OCI-M1 (cell line): ENCODE measurements around the gene CAD.
A peak's percentile ranks its signal among the peaks of the same experiment; 100 is the strongest.
"Not testable (repeated sequence)": the region's sequence is repeated elsewhere in the genome, so short reads cannot be mapped to it uniquely, and the experiment has no call there.

Experiments
- DNase-seq: peaks from one replicate; lab custom pipeline; 2025; lab: John Stamatoyannopoulos, UW

CAD gene

DNA sequence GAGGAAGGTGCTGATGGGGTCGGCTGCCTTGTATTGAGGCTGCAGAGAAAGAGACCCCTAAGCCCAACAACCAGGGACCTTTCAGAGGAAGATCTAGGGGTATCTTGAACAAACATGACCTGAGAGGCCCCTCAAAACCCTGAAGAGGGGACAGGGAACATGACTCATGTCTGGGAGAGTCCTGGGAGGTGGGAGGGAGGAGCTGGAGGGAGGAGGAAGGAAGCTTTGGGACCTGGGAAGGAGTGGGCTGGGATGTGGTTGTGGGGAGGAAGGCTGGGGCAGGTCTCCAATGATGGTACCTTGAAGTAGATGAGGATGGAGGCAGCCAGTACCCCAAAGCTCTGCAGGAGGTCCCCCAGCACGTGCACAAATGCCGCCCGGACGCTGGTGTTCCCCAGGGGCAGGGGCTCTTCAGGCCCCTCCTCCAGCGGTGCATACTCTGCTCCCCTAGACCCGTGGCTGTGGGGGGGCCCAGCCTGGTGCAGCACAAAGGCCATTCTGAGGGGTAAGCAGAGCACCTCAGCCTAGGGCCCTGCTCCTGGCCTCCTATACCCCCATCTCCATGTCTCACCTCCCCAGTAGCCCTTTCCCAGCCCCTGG, 39.8 kb downstream of the CAD start:
- no peak for DNase-seq

DNA sequence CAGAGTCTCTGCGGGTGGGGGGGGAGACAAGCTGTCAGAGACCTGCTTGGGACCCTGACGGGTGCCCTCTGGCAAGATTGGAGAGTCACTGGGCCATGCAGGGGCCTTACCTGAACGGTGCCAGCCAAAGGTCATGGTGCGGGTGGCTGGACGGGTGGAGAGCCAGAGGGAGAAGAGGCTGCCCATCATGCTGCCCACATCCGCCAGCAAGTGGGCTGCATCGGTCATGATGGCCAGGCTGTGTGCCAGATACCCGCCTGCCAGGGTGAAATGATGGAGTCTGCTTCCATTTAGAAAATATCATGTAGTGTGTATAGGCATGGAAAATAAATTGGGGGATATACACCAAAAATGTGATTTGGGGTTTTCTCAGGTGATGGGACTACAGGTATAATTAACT, 40.9 kb downstream of the CAD start:
- DNase-seq, result no peak

DNA sequence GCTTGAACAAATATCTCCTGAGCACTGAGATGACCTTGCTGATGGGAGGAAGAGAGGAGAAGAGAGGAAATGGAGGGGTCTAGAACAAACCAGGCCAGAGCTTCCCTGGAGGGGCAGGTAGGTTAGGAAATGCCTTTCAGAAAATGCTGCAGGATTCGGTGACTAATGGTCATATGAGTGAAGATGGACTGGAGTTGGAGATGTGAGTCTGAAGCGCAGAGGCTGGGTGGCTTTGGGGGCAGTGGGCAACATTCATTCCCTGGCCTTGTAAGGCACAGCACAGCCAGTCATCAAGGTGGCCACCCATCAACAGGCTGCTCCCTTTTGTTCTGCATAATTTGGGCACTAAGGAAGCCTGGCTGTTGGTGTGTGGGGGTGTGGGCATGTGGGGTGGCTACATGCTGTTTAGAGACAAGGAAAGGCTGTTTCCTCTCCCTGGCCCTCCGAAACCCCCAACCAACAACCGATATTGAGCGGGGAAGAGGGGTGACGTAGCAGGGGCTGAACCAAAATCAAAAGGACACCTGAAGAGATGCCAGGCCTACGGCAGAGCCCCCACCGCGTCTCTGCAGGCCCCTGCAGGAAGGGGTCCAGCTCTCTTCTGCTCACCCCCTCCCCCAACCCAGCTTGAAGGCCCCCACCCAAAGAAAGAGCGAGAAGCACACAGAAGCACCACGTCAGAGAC, 44.2 kb downstream of the CAD start:
- no peak for DNase-seq

DNA sequence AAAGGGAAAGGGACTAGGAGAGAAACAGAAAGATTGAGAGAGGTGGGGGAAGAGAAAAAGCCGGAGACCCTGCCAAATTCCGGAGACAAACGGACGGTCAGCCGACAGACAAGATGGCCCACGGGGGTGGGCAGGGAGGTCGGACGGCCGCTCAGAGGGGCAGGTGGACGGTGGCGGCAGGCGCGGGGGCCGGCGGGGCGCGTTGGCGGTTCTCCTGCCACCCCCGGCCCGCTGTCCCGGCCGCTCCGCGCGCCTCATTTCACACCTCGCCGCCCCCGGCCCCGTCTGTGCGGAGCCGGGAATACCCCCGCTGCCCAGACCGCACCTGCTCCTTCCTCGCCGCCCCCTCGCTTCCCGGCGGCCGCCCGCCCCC, 44.7 kb downstream of the CAD start:
- no peak for DNase-seq

DNA sequence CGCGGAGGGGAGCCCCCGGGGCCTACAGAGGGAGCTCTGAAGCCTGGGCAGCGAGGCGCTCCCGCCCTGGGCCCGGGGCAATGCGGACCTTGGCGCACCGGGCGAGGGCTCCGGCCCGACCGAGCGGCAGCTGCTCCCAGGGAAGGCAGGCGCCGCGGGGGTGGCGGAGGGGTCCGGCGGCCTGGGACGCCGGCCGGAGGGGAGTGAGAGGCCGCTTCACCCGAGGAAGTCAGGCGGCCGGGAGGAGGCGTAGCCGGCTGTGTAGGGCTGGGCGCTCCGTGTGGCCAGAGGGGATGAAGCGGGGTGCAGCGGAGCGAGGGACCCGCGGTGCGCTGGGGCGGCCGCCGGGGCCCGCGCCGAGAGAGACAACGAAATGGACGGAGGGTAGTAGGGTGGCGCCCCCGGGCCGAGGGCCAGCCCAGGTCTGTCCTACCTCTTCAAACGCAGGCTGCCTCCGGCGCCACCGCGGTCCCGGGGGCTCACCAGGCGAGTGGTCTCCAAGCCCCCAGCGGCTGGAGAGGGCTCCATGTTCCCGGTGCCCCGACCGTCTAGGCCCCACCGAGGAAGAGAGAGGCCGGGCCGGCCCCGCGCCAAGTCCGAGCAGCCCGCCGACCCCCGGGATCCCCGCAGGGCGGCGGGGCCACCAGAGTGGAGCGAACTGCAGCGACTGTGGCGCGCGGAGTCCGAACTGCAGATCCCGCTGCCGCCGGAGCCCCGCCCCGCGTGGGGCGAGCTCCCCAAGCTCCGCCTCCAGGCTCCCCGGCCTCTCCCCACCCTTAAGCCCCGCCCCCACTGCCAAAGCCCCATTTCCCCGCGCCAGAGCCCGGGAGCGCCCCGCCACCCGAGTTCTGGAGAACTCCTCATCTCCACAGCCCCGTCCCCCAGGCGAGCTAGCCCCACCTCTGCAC, 45.5 kb downstream of the CAD start, which contains the start of gene SLC30A3:
SLC30A3 (minus strand) TSS at position 669 of the 908 bp plus-strand sequence; CDS start at position 528, 141 bp downstream.
- DNase-seq, result no peak

DNA sequence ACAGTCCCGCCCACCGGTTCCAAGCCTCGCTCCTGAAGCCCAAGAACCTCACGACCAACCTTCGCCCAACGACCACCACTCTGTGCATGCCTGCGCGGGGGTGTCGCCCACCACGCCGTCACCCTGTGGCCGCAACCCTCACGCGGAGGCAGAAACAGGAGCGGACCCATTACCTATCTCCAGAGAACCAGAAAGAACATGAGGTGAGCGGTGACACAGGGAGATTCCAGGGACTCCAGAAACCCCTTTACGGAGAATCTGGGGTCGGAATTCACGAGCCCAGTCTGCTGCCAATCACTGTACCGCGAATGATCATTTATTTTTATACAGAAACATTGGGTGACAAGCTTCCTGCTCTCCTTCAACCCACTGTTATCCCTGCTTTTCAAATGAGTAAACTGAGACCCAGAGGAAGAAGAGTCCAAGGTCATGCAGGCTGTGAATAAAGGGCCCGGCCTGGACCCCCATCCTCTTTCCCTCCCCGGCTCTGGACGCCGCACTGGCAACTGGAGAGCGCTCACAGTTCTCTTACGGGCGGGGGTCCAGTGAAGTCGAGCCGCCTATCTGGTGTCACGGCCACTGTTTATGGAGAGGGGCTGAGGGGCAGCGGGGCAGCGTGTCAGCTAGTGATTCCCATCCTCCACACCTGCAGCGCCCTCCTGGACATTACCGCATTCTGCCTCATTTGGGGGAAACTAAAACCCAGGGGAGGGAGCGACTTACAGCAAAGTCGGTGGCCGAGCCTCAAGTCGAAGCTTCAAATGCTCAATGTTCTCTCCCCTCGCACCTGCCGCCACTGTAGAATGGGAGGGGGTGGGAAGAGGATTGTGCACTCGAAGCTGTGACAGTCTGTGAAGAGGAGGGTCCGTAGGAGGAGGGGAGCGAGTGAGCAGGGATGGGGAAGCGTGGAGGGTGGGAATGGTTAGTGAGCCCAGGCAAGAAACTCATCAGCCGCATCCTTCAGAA, 46.4 kb downstream of the CAD start:
- DNase-seq, result no peak

DNA sequence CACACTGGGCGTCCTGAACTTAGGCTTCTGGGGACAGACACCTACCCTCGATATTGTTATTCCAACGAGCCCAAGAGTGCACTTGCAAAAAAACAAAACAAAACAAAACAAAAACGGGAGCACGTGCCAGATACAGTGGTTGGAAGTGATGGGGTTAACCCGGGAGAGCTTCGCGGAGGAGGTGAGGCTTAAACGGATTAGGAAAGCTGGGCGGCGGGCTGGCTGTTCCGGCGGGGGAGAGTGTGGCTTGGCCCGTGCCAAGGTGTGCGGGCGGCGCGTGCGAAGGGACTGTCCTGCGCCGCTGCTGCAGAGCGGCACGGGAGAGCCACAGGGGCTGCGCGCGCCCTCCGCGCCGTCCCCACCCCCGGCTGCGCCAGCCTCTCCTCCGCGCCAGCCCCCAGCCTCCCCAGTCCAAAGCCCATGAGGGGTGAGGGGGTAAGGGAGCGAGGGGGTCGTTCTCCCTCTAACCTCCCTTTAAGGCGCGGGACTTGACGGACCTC, 47.1 kb downstream of the CAD start:
- no peak for DNase-seq

DNA sequence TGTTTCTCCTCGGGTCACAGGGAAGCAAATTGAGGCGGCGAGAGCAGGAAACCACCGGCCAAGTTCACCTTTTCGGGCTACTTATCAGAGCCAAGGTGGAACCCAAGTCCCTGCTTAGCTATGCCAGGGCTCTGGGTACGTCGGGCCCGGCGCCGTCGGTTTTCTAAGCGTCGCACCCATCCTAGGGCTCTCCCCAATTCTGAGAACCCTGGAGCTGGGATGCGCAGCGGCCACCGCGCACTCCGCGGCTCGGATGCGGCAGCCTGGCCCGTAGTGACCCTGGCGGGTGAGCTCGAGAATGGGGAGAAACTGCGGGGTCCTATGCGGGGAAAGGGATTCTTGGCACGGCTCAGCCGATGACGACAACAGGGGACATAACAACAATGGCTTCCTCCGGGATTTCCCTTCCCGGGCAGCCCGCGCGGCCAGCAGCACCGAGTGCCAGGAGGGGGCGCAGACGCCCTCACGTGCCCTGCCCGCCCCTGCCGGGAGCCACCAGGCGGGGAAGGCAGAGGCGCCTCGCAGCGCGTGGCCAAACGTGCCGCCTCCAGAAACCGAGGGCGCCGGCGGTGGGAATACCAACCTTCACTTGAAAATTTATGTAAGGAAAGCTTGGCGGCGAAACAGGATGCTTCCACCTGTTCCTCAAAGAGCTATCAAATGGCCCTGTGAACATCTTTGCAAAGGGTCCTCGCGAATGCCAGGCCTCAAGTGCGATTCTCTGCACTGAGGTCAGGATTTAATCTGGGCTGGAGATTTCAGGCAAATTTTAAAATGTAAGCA, 47.8 kb downstream of the CAD start:
- DNase-seq, result peak; percentile 62

DNA sequence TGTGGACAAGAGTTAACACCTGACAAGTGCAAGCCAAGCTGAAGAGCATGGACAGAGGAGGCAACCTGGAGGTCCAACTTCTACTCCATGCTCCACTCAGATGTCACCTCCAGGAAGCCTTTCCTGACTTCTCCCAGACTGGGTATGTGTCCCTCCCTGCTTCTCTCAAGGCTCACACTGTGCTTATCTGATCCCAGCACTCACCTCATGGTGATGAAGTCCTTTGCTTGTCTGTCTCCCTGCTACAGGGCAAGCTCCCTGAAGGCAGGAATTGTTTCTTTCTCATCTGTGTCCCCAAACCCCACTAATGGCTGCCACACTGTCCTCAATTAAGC, 48.3 kb downstream of the CAD start:
- DNase-seq, result no peak

DNA sequence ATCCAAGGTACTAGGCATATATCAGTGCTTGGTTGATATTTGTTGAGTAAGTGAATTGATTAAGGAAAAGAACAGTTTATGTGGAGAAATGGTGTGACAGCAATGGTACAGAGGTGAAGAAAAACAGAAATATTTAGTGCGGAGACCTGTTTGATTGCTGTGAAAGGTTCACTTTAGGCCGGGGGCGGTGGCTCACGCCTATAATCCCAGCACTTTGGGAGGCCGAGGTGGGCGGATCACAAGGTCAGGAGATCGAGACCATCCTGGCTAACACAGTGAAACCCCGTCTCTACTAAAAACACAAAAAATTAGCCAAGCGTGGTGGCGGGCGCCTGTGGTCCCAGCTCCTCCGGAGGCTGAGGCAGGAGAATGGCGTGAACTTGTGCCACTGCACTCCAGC, 51.1 kb downstream of the CAD start:
- not testable (repeated sequence) for DNase-seq

DNA sequence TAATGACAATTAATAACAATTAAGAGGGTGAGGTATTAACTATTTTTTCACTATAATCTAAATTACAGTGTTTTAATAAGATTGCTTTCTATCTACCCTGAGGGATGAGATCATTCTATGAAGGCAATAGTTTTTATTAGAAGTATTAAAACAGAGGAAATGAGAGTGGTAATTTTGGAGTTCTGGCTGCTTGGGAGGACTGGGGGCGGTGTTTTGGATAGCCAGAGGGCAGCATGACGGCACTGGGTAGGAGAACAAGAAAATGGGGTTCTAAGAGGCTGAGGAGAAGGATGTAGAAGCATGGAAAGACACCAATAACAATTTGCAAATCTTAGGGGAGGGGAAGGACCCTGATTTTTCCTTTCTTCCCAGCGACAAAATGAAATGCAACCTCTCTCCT, 53.0 kb downstream of the CAD start:
- DNase-seq, result no peak

DNA sequence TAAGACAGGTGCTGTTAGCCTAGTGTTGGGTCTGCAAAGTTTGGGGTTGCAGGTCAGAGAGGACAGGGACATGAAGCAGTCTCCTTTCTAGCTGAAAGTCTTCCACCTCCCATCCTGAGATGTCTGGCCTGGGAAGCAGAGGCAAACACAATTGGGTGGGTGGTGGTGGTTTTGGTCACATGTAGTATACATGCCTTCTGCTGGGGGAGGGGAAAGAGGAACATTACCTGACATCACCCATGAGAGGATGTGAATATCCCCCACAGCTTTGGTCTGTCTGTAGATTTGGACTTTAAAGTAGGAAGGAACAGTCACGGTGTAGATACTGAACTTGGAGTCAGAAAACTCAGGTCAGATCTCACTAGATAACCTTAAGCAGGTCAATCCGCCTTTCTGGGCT, 53.5 kb downstream of the CAD start:
- DNase-seq, result peak; percentile 53

DNA sequence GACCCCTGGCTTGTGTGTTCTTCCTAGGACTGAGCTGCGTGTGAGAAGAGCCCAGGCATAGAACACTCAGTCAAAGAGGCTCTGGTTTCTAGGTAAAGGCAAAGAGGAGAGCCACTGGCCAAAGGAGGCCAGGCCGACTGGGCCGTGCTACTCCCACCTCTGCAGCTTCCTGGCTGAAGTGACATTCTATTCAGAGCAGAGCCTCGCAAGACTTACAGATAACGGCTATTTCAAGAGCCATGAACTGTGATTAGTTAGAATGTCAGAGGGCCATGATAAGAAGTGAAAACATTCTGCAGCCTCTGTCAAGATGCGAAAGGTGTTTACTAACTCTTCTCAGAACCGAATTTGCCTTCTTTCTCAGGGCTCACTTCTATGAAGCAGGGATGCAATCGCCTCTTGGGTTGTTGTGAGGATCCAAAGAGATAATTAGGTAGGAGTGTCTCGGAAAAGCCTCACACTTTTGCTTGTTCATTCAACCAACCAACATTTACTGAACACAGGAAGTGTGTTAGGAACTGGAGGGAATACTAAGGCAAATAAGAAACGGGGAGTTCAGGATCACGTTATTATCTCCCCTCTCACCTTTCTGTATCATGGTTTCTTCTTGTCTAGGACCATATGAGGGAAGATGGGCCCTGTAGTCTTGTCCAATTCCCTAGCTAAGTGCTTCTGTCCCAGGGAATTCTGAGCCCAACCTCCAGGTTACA, 54.6 kb downstream of the CAD start:
- peak; percentile 60 for DNase-seq

DNA sequence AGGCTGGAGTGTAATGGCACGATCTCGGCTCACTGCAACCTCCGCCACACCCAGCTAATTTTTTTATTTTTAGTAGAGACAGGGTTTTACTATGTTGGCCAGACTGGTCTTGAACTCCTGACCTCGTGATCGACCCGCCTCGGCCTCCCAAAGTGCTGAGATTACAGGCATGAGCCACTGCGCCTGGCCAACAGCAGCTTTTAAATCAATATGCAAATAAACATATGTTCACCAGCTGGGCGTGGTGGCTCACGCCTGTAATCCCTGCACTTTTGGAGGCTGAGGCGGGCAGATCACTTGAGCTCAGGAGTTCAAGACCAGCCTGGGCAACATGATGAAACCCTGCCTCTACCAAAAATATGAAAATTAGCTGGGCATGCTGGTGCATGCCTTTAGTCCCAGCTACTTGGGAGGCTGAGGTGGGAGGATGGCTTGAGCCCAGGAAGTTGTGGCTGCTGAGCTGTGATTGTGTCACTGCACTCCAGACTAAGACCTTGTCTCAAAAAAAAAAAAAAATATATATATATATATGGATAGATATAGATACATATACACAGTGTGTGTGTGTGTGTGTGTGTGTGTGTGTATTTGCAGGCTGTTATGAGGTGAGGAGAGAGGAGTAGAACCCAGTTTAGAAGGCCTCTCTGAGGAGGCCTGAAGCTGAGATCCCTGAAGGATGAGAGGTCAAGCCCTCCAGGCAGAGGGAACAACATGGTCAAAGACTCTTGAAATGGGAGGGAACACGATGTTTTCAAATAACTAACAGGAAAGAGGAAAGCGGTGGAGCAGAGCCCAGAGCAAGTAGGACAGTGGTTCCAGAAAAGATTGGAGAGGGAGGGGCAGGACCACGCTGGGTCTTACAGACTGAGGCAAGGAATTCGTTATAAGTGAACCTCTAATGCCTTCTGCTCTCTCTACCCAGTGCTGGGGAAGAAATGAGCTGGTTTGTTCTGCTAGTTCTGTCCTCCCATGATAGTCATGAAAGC, 55.7 kb downstream of the CAD start:
- DNase-seq, result not testable (repeated sequence)

DNA sequence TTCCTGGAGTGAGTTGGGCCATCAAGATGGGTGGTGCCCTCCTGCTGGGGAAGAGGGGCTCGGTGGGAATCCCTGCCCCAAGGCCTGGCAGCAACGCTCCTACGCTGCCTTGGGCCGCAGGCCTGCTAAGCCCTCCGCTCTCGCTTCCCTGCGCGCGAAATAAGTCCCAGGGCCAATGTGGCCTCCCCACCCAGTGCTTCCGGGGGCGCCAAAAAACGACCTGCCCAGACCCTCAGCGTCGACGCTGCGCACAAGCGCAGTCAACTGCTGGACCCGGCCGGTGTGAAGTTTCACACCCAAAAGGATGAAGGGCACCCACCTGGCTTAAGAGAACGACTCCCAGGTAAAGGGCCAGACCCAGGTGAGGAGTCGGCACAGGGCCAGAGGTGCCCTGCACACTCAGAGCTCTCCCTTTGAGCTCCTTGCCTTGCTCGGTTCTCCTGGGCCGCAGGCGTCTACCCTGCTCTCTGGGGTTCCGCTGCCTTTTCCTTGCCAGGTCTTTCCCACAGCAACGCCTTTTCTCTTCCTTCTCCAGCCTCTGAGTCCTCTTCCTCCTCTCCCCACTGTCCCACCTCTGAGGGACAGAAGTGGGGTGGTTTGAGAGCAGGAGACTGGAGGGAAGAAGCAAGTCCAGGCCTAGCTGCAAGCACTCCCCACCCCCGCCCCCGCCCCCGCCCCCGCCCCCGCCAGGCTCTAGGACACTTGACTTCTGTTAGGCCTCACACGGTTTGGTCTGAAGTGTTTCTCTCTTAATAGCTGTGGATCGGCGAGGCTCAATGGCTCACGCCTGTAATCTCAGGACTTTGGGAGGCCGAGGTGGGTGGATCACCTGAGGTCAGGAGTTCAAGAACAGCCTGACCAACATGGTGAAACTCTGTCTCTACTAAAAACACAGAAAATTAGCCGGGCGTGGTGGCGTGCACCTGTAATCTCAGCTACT, 58.3 kb downstream of the CAD start, which contains the start of gene DNAJC5G:
DNAJC5G (plus strand) TSS at position 223 of the 940 bp plus-strand sequence. CDS start 1,296 bp downstream, outside the sequence.
- no peak for DNase-seq

DNA sequence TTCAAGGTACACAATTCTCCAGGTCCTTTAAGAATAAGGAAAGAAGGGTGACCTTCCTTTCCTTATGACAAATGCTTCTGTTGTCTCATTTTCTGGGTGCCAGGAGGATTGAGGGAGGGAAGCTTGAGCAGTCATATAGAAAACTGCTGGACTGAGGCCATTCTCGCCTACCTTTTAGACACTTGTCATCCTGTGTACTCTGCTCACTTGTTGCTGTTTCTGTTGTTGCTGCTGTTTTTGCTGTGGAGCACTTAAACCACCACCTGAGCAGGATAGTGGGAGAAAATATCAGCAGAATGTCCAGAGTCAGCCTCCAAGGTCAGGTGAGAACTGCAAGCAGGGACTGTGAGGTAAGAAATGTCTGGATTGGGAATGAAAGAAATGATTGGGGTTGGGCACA, 60.8 kb downstream of the CAD start:
- no peak for DNase-seq

DNA sequence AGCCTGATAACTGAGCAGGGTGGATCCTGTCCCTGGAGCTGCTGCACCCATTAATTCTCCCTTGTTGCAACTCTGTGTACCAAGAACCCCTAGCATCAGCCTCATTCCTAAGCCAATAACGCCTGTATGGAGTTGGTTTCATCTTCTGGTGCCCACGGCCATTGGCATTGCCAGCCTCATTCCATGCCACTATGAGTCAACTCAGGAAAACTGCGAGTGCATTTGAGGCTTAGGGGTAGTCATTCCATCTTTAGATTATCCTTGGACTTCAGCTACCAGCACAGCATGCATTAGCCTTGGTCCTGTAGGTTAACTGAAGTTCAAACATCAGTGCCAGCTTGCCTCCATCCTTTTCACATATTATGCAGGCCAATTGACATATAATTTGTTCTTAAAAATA, 63.7 kb downstream of the CAD start:
- DNase-seq, result no peak

DNA sequence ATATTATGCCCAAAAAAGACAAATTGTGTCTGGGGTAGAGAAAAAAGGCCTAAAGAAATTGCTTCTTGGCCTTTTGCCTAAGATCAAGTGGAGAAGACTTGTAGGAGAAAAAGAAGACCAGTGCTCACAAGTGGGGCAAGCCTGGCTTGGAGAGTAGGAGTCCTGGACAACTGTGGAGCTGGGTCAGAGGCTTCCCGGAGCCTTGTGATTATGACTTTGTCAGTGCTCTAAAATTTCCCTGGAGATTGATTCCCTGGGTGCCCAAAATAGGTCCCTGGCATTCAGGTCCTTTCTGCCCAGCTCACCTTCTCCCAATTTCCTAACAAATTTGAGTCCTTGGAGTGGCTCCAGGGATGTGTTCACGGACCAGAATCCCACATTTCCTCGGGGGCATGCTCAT, 64.3 kb downstream of the CAD start:
- DNase-seq, result no peak
